ENCODE results near the gene RAPH1. TPM values are rescaled to one million over a fixed set of nuclear protein-coding genes. Genes with fewer than 3 reads are reported as not detected.

Gene RAPH1
- total and polyA plus RNA-seq, 2 experiments from 2014 or later = 38.8 to 83.9 TPM

DNA sequence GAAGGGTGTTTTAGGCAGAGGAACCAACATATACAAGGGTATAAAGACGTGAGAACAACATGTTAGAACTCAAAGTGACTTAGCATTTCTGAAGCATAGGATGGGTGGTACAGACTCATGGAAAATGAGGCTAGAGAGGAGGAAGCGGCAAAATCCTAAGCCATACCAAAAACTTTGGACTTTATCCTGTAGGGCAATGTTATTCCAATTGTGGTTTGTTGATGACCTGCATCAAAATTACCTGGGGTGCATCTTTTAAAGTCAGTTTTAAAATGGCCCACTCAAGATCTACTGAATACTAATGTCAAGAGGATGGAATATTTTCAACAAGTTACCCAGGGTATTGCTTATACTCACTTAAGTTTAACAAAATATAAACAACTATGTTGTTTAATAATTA lies 34.8 kb downstream of the RAPH1 start:
- Histone ChIP-seq H3K36me3 (ENCODE audit: low read depth) (peaks cover 51% of the 10 kb centered on the region; the same call in 1 of the 2 replicates), H3K9me2 (ENCODE audit: insufficient read depth) (no peaks in the 10 kb centered on the region), H3K27ac (0 out of 2 replicates have a peak overlapping the region, but pooled peaks have one; percentile 12), H3K9ac (no peak overlapping the region), H3K9me3 (ENCODE audit: low read depth) (no peaks in the 10 kb centered on the region), H3K4me2 (ENCODE audit: unreplicated experiment) (no peak overlapping the region), H3K4me3 (no peak overlapping the region), H3K79me2 (ENCODE audit: insufficient read depth) (peaks cover 100% of the 10 kb centered on the region), H3F3A (ENCODE audit: insufficient read depth) (peaks cover 79% of the 10 kb centered on the region), H4K20me1 (ENCODE audit: insufficient read depth) (peaks cover 56% of the 10 kb centered on the region), H3K4me1 (ENCODE audit: insufficient read depth) (peaks cover 40% of the 10 kb centered on the region), H3K27me3 (replicated peaks; ENCODE audit: insufficient read depth) (no peaks in the 10 kb centered on the region), H2AFZ (no peak overlapping the region)
- no peak for TF ChIP-seq EZH2 (IDR thresholded peaks at IDR 0.05; ENCODE audit: insufficient read depth, poor library complexity, severe bottlenecking)
- no peak for TF ChIP-seq EZH2phosphoT487 (IDR thresholded peaks at IDR 0.05; ENCODE audit: insufficient read depth, low read depth)
- in situ Hi-C loops (cut with MboI) = no loop called here
- DNase-seq = no peak
- 98 to 100% methylated on average over 2 of the region's 2 CpGs for WGBS, 2 experiments (ENCODE audit: low coverage in 1 of 2, low lambda C conversion rate in 2 of 2, missing lambda C conversion rate in 2 of 2)

DNA sequence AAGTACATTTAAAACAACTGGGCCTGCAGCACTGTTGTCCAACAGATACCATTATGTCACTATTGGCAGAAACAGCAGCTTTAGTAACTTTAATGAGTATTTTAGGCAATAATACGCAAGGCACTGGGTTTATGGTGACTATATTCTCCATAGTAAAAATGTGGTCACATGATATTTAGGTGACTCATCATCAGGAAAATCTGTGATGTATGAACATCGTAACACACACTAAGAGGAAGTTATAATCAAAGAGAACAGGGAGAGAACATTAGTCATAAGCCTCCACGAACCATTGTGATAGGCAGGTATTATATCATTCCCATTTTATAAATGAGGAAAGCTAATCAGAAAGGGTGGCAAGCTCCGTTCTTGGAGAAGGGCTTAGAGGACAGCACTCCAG lies 36.9 kb downstream of the RAPH1 start:
- Histone ChIP-seq H3K4me3 (no peak overlapping the region), H3K79me2 (ENCODE audit: insufficient read depth) (peaks cover 100% of the 10 kb centered on the region), H4K20me1 (ENCODE audit: insufficient read depth) (peaks cover 53% of the 10 kb centered on the region), H3K4me2 (ENCODE audit: unreplicated experiment) (peak overlapping the region; percentile 12), H3K27ac (peak overlapping the region; percentile 67), H3K9me3 (ENCODE audit: low read depth) (no peaks in the 10 kb centered on the region), H3K9ac (peak overlapping the region; percentile 11; the same call in 1 of the 2 replicates), H3K4me1 (ENCODE audit: insufficient read depth) (peaks cover 50% of the 10 kb centered on the region), H3K36me3 (ENCODE audit: low read depth) (peaks cover 51% of the 10 kb centered on the region), H3K9me2 (ENCODE audit: insufficient read depth) (no peaks in the 10 kb centered on the region), H2AFZ (no peak overlapping the region), H3F3A (ENCODE audit: insufficient read depth) (peaks cover 85% of the 10 kb centered on the region), H3K27me3 (replicated peaks; ENCODE audit: insufficient read depth) (no peaks in the 10 kb centered on the region)
- DNase-seq = peak; percentile 83
- in situ Hi-C loops (cut with MboI) = loop anchor here (25.0 kb wide), 1 partner anchor 314 kb away; no protein-coding TSS in a partner anchor
- TF ChIP-seq EZH2phosphoT487 (IDR thresholded peaks at IDR 0.05; ENCODE audit: insufficient read depth, low read depth) (no peak), EZH2 (IDR thresholded peaks at IDR 0.05; ENCODE audit: insufficient read depth, poor library complexity, severe bottlenecking) (no peak)
- WGBS, 2 experiments (ENCODE audit: low coverage in 1 of 2, low lambda C conversion rate in 2 of 2, missing lambda C conversion rate in 2 of 2) = 15 to 20% methylated on average over 4 of the region's 4 CpGs

DNA sequence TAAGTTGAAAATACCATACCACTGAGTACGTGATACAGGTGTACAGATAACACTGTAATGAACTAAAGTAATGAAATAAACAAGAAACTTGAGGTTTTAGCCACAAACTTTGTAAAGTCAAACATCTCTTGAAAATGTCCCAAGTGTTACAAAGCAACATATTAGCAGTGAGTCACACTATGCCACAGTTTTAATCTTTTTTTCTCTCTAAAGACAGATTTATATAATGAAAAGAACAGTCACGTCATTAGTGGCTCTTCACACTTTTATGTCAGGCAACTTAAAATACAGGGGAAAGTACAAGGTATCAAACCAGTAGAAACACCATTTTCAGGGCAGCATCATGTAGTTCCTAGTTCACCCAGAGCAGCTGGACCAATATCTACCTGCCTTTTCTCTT lies 42.1 kb downstream of the RAPH1 start:
- TF ChIP-seq EZH2 (IDR thresholded peaks at IDR 0.05; ENCODE audit: insufficient read depth, poor library complexity, severe bottlenecking) (no peak), EZH2phosphoT487 (IDR thresholded peaks at IDR 0.05; ENCODE audit: insufficient read depth, low read depth) (no peak)
- Histone ChIP-seq H3K9me2 (ENCODE audit: insufficient read depth) (no peaks in the 10 kb centered on the region), H4K20me1 (ENCODE audit: insufficient read depth) (peaks cover 16% of the 10 kb centered on the region; the same call in 1 of the 2 replicates), H3K36me3 (ENCODE audit: low read depth) (peaks cover 66% of the 10 kb centered on the region), H3K4me3 (no peak overlapping the region), H3K9ac (no peak overlapping the region), H3K27me3 (replicated peaks; ENCODE audit: insufficient read depth) (no peaks in the 10 kb centered on the region), H3K4me2 (ENCODE audit: unreplicated experiment) (peak overlapping the region; percentile 7), H3K27ac (peak overlapping the region; percentile 44), H3K79me2 (ENCODE audit: insufficient read depth) (peaks cover 100% of the 10 kb centered on the region), H3K4me1 (ENCODE audit: insufficient read depth) (peaks cover 56% of the 10 kb centered on the region), H3F3A (ENCODE audit: insufficient read depth) (peaks cover 75% of the 10 kb centered on the region), H2AFZ (no peak overlapping the region), H3K9me3 (ENCODE audit: low read depth) (no peaks in the 10 kb centered on the region)
- 54 to 65% methylated on average over 2 of the region's 2 CpGs for WGBS, 2 experiments (ENCODE audit: low coverage in 1 of 2, low lambda C conversion rate in 2 of 2, missing lambda C conversion rate in 2 of 2)
- peak; percentile 57 for DNase-seq
- in situ Hi-C loops (cut with MboI) = loop anchor here (25.0 kb wide), 1 partner anchor 319 kb away; no protein-coding TSS in a partner anchor

DNA sequence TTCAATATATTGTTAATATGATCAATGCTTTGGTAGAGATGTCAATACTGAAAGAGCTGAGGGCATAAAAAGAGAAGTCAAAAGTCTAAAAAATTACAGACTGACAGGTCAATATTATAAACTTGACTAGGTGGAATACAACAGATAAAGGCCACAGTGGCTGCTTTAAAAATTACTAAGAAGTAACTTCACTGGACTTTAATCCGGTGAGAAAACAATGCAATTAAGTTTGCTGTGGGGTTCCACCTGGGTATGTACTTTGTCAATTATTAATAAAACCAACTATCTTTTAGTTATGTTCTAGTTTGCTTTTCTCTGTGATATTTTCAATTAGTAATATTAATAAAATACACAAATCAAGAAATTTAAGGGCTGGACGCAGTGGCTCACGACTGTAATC lies 44.7 kb downstream of the RAPH1 start:
- Histone ChIP-seq H3K27ac (peak overlapping the region; percentile 23), H3K79me2 (ENCODE audit: insufficient read depth) (peaks cover 100% of the 10 kb centered on the region), H3K9ac (no peak overlapping the region), H2AFZ (no peak overlapping the region), H4K20me1 (ENCODE audit: insufficient read depth) (peaks cover 5% of the 10 kb centered on the region; the same call in 1 of the 2 replicates), H3K9me2 (ENCODE audit: insufficient read depth) (no peaks in the 10 kb centered on the region), H3K36me3 (ENCODE audit: low read depth) (peaks cover 85% of the 10 kb centered on the region), H3K9me3 (ENCODE audit: low read depth) (no peaks in the 10 kb centered on the region), H3F3A (ENCODE audit: insufficient read depth) (peaks cover 76% of the 10 kb centered on the region), H3K4me3 (no peak overlapping the region), H3K4me2 (ENCODE audit: unreplicated experiment) (no peak overlapping the region), H3K4me1 (ENCODE audit: insufficient read depth) (peaks cover 31% of the 10 kb centered on the region), H3K27me3 (replicated peaks; ENCODE audit: insufficient read depth) (no peaks in the 10 kb centered on the region)
- WGBS, 2 experiments (ENCODE audit: low coverage in 1 of 2, low lambda C conversion rate in 2 of 2, missing lambda C conversion rate in 2 of 2) = 98 to 99% methylated on average over 3 of the region's 3 CpGs
- in situ Hi-C loops (cut with MboI) = loop anchor here (25.0 kb wide), 1 partner anchor 322 kb away; no protein-coding TSS in a partner anchor
- TF ChIP-seq EZH2phosphoT487 (IDR thresholded peaks at IDR 0.05; ENCODE audit: insufficient read depth, low read depth) = no peak
- no peak for TF ChIP-seq EZH2 (IDR thresholded peaks at IDR 0.05; ENCODE audit: insufficient read depth, poor library complexity, severe bottlenecking)
- no peak for DNase-seq

All from GM23248 (cell line).